Measurements from ENCODE around the gene HOXB13.

The HOXB13 gene

GRCh38 chr17:48748718-48749566 is 20.4 kb upstream of the HOXB13 start:
- DNase-seq (ENCODE audit: low spot score) = no peak

DNA sequence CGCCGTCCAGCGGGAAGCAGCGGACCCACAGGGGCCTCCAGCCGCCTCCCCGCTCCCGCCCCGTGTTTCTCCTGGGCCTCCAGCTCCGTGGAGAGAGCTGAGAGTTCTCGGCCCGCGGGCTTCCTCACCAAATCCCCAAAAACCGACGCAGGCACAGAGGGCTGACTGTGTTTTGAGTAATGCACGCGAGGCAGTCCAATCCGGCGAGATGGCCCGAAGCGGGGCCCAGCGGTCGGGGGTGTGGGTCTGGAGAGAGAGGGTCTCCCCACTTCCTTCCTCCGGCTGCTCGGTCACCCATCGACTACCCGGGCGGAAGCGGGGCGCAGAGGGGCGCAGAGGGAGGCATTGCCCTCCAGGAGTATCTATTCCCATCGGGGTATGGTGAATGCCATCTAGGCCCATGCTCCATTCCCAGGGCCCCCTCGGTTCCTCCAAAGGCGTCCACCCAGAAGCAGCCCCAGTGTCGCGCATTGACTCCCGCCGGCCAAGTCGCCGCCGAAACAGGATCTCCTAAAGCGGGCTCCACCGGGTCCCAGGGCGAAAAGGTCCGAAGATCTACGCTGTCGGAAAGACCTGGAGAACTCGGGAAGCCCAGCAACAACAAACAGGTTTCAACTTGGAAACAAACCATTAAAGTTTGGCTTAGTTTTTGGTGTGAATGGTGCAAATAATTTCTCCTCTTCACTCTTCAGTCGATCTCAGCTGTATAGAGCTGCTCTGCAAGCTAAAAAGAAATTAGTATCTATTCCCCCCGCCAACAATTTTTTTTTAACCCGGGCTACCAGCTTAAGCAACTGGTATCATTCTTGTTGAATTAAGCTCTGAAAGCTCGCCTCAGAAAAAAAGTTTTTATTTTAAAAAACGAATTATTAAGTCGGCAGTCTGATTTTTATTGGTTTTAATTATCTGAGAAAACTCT is 19.2 kb upstream of the HOXB13 start:
- no peak for DNase-seq (ENCODE audit: low spot score)

DNA sequence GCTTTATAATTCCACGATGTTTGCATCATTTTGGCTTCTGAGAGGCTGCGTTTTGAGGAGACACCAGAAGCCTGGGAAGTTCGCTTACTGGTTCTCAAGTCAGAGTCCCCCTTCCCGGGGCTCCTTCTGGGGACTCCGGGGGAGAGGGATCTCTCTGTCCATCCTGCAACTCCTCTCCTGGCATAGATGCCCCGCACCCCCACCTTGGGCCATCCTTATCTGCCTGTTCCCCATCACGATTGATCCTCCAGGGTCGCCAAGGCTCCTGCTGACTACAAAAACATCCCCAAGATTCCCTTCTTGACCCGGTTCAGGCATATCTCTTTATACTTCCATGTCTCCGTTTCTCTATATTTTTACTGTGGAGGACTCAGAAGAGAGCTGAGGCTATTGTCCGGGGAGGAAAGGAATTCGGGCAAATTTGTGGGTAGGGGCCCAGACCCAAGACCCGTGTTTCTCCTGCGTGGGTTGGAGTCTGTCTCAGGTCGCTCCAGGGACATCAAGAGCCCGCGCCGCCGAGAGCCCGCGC is 18.4 kb upstream of the HOXB13 start:
- DNase-seq (ENCODE audit: low spot score) = no peak

GRCh38 chr17:48745381-48746275 is 17.1 kb upstream of the HOXB13 start:
- DNase-seq (ENCODE audit: low spot score) = no peak

DNA sequence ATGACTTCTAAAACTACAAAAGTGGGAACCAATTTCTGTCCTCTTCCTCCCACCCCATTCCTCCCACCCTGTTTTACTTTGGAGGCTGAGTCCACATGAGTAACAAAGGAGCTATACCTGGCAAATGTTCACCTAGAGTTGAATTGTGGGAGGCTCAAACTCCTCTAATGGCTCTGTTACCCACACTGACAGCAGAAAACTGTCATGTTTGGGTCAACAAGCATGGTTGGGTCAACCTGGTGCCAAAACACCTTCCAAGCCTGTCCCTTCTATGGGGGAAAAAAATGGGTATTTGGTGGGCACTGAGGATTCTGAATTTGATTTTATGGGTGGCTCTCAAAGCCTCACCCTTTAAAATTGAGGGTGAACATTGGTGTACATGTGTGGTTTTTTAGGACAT is 12.0 kb upstream of the HOXB13 start:
- DNase-seq (ENCODE audit: low spot score) = no peak

- DNase-seq (ENCODE audit: low spot score) = no peak
These were observed 10.4 kb upstream of the HOXB13 start for GRCh38 chr17:48738803-48739526.

DNA sequence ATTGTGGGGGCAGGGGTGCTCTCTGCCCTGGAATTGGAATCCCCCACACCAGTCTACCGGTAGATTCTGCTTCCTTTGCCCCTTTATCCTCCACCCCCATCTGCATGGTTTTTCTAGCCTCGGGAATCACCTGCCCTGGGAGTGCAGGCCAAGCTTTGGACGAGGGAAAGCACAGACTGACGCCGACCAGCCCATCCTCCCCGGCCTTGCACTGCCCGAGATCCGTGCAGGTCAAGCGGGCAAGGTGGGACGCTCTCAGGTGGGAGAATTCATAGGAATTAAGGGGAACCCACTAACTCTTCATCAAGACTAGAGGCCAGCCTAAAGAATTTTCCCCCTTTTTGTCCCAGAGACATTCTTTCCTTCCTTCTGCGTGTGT is 9.9 kb upstream of the HOXB13 start:
- DNase-seq (ENCODE audit: low spot score) = no peak

- no peak for DNase-seq (ENCODE audit: low spot score)
These were observed 8.9 kb upstream of the HOXB13 start for GRCh38 chr17:48737330-48738043.

GRCh38 chr17:48735062-48735351 is 6.5 kb upstream of the HOXB13 start:
- DNase-seq (ENCODE audit: low spot score) = no peak

- no peak for DNase-seq (ENCODE audit: low spot score)
These were observed 5.9 kb upstream of the HOXB13 start for GRCh38 chr17:48734333-48735061.

DNA sequence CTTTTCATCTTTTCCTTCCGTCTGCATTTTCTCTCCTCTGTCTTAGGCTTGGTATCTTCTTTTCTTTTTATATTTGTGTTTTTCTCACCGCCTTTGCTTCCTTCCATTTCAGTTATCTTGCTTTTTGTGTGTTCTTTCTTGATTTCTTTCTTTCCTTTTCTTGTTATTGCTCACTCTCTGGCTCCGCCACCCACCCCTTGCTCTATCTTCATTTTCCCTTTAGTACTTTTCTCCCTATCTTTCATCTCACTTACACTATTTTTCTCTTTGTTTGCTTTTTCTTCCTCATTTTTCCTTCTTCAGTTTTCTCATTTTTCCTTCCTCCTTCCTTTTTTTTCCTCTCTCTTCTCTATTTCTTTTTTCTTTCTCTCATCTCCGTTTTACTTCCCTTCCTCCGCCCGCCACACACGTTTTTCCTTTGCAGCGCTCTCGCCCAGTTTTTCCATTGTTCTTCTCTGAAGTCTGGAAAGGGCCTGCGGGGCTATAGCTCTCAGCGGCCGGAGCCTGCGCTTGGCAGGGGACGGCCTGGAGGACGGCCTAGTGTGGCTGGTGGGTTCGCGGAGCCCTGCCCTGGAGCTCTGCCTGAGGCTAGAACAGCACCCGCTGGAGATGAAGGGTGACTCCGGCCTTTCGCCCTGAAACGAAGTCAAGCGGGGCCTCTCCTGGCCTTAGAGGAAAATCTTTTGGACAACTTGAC is 5.2 kb upstream of the HOXB13 start:
- no peak for DNase-seq (ENCODE audit: low spot score)

DNA sequence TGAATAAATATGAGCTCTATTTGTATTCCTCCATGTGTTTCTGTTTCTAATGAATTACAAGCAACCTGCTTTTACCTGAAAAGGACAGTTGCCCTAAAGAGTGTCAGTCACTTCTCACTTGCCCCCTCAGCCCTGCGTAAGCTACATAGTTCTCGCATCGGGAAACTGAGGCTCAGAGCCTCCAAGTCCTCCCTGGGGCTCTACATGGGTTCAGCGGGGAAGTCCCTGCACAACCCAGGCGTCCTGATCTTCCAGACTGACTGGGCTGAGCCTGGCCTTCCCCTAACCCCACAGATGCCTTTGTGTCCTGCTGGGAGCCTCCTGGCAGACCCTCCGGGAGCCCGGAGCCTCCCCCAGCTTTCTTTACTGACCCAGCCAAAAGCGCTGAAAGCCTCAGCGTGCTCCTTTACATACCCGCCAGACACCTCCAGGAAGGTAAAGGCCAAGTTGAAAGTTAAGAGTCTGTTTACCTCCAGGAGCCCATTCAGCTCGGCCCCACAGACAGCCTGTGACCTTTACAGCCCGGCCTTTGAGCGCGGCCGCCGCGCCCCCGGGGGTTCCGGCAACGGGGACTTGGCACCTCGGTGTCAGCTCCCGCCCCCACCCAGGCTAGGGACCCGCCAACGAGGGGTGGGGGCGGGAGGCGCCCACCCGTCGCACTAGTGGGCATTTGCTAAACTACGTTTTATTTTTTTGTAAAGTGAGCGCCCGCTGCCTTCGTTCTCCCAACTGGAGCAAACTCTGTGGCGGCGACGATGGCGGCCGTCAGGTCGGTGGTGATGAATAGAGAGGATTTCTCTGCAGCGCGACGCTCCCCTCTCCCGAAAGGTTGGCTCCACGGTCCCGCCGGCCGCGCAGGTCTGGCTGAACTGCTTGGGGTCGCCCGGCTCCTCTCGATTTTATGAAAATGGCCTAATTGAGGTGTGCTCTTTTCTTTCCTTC is 4.4 kb upstream of the HOXB13 start:
- DNase-seq (ENCODE audit: low spot score) = no peak

GRCh38 chr17:48731355-48731754 is 2.8 kb upstream of the HOXB13 start:
- DNase-seq (ENCODE audit: low spot score) = no peak

DNA sequence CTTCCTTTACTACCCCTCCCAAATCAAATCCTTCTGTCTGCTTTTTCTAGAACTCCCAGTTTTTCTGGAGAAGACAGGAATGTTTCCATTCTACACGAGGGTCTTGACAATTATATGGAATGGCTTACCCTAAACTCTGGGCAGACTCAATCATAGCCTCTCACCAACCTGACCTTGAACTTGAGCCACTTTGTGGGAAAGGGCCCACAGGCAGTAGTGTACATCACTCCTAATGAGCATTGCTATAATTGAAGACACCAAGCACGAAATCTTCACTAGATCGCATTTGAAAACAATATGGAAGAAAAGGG is 1.6 kb upstream of the HOXB13 start:
- DNase-seq (ENCODE audit: low spot score) = no peak

GRCh38 chr17:48729335-48730239 is 1.0 kb upstream of the HOXB13 start:
- no peak for DNase-seq (ENCODE audit: low spot score)

DNA sequence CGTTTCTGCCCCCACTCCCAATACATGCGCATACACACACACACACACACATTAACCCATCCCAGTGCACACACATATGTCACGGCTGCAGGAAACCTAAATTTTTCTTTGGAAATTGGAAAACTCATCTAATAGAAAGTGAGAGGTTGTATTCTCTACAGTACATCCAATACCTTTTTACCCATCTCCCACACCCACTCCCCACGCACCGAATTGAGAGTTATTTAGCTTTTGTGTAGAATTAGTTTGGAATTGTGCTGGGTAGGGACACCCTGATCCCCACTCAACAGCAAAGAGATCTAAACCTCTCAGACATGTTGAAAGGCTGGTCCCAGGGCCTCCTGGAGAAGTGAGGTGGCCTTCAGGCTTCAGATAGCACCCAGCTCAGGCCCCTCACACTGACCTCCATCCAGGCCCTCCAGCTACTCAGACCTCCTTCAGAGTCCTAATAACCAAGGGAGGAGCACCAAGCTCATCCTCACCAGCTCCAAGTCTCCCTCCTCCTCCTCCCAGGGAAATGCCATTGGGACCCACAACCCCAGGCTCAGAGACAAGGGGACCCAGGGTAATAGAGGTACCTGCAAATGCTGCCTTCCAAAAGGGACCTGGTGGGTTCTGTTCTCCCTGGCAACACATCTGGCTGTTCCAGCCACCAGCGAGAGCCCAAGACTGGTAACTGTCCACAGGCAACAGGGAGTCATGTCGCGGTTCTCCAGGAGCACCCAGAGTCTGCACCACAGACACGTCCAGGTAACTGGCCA is 955 bp downstream of the HOXB13 start:
- DNase-seq (ENCODE audit: low spot score) = no peak

DNA sequence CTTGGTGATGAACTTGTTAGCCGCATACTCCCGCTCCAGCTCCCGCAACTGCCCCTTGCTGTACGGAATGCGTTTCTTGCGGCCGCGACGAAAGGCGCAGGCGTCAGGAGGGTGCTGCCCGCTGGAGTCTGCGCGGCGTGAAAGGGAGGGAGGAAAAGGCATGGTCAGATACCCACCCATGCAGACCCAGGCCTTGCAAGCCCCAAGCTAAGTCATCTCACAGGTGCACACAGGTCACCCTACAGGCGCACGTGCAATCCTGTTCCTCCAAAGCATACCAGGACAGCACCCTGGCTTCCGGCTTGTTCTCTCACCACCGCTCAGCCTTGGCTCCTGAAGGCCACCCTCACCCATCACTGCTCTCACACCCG is 1.6 kb downstream of the HOXB13 start:
- no peak for DNase-seq (ENCODE audit: low spot score)
